HCT116 (cell line): ENCODE measurements around the gene GJB5. TPM values are rescaled to one million over a fixed set of nuclear protein-coding genes. Genes with fewer than 3 reads are reported as not detected.

ENCODE experiments used
- ATAC-seq: fragments of 200-7000 bp; cut with Tn5 transposase; 2 replicates; pipeline ENCODE4 v1.9.1; 2020; ENCODE audit warnings: mild to moderate bottlenecking, moderate library complexity
- BruUV-seq: library from RNA; stranded (reverse); fragments of 400-500 nt; replicated peaks from 2 replicates; lab custom pipeline; 2021; lab: Mats Ljungman, UMichigan
- CTCF ChIA-PET: fragments of 300-600 bp; sonication (Branson Sonifier 250); formaldehyde crosslinking; loops from one replicate; lab custom pipeline; 2021; ENCODE audit warnings: antibody characterized with exemption; lab: Charles Lee
- POLR2A ChIA-PET: fragments of 300-600, 350-600 bp; sonication (Branson Sonifier 250); formaldehyde crosslinking; loops from one replicate; lab custom pipeline; 2021; ENCODE audit warnings: antibody characterized with exemption; lab: Charles Lee
- RAD21 ChIA-PET, 2 experiments: fragments of 300-600 bp; sonication (Branson Sonifier 250); formaldehyde crosslinking; loops; one replicate each; lab custom pipeline; 2023; ENCODE audit warnings: low total read pairs in 2 of 2; ENCODE audit not compliant: uncharacterized antibody in 2 of 2, unreplicated experiment in 2 of 2, low non-redundant PET in 1 of 2; lab: Charles Lee
- DNase-seq: peaks from one replicate; pipeline ENCODE4 v3.0.0-alpha.2; 2010; ENCODE audit warnings: low read depth, low spot score
- H2AFZ ChIP-seq: fragments of 200-600 bp; shearing (Covaris generic), sonication (generic); 2 replicates; pipeline ENCODE4 v1.6.1; 2017; ENCODE audit warnings: low read depth, mixed run types, mixed read lengths, antibody characterized with exemption, low read length; ENCODE audit not compliant: poor library complexity, severe bottlenecking
- H3K27ac ChIP-seq: 2 replicates; pipeline ENCODE4 v1.5.1; 2012; ENCODE audit warnings: low read depth, low read length
- H3K27me3 ChIP-seq: fragments of 200-600 bp; sonication (generic); 2 replicates; pipeline ENCODE4 v1.6.1; 2016; ENCODE audit warnings: mixed run types, low read length, mixed read lengths; ENCODE audit not compliant: insufficient read depth
- H3K36me3 ChIP-seq, 2 experiments: fragments of 200-500 bp in 1 of 2; fragments of 200-600 bp in 1 of 2; sonication (Bioruptor generic) in 1 of 2; sonication (generic) in 1 of 2; 2 replicates each; pipeline versions ENCODE4 v1.5.1 to v1.6.1; 2014 to 2016; ENCODE audit warnings: low read length in 2 of 2, inconsistent platforms in 1 of 2, mixed read lengths in 1 of 2, mixed run types in 1 of 2; ENCODE audit not compliant: insufficient read depth in 2 of 2, control insufficient read depth in 1 of 2
- H3K4me1 ChIP-seq, 2 experiments: fragments of 200-600 bp in 1 of 2; sonication (generic) in 1 of 2; 2 replicates each; pipeline versions ENCODE4 v1.5.1 to v1.6.1; 2012 to 2017; ENCODE audit warnings: low read length in 2 of 2, inconsistent platforms in 1 of 2, mild to moderate bottlenecking in 1 of 2, mixed read lengths in 1 of 2, mixed run types in 1 of 2, moderate library complexity in 1 of 2; ENCODE audit not compliant: insufficient read depth in 2 of 2, control insufficient read depth in 1 of 2
- H3K4me2 ChIP-seq: fragments of 200-600 bp; sonication (generic); 2 replicates; pipeline ENCODE4 v1.6.1; 2017; ENCODE audit warnings: mixed run types, low read length, mixed read lengths
- H3K4me3 ChIP-seq, 2 experiments: fragments of 200-600 bp in 1 of 2; sonication (generic) in 1 of 2; replicated peaks in 1 of 2; 2 replicates each; pipeline ENCODE4 v1.5.1; 2011 to 2016; ENCODE audit warnings: low read length in 2 of 2, control low read depth in 1 of 2, low read depth in 1 of 2, mild to moderate bottlenecking in 1 of 2, mixed read lengths in 1 of 2, mixed run types in 1 of 2
- H3K79me2 ChIP-seq: fragments of 200-600 bp; sonication (generic); 2 replicates; pipeline ENCODE4 v1.6.1; 2017; ENCODE audit warnings: mild to moderate bottlenecking, mixed run types, low read length, moderate library complexity, mixed read lengths; ENCODE audit not compliant: insufficient read depth
- H3K9ac ChIP-seq: fragments of 200-600 bp; sonication (generic); 2 replicates; pipeline ENCODE4 v1.6.1; 2016; ENCODE audit warnings: low read length, mixed read lengths
- H3K9me2 ChIP-seq: fragments of 200-600 bp; sonication (generic), shearing (Covaris generic); 2 replicates; pipeline ENCODE4 v1.6.1; 2017; ENCODE audit warnings: mixed run types, mild to moderate bottlenecking, moderate library complexity; ENCODE audit not compliant: insufficient read depth
- H3K9me3 ChIP-seq, 2 experiments: fragments of 200-500 bp in 1 of 2; fragments of 200-600 bp in 1 of 2; sonication (Bioruptor generic) in 1 of 2; sonication (generic) in 1 of 2; 2 replicates each; pipeline ENCODE4 v1.6.1; 2014 to 2017; ENCODE audit warnings: low read length in 2 of 2, mixed read lengths in 2 of 2, inconsistent platforms in 1 of 2, low read depth in 1 of 2, mild to moderate bottlenecking in 1 of 2, mixed run types in 1 of 2, moderate library complexity in 1 of 2; ENCODE audit not compliant: control insufficient read depth in 1 of 2, insufficient read depth in 1 of 2
- H4K20me1 ChIP-seq: fragments of 200-600 bp; sonication (generic), shearing (Covaris generic); 2 replicates; pipeline ENCODE4 v1.6.1; 2017; ENCODE audit warnings: mixed run types, mild to moderate bottlenecking, moderate library complexity; ENCODE audit not compliant: insufficient read depth
- CTCF ChIP-seq, 3 experiments: fragments of 200-600 bp in 1 of 3; sonication (generic) in 1 of 3; IDR thresholded peaks in 2 of 3; conservative IDR thresholded peaks in 1 of 3; 2 replicates each; pipeline ENCODE4 v1.5.1; 2012 to 2017; ENCODE audit warnings: low read depth in 2 of 3, low read length in 2 of 3, antibody characterized with exemption in 1 of 3, borderline replicate concordance in 1 of 3, control low read depth in 1 of 3, mild to moderate bottlenecking in 1 of 3, mixed read lengths in 1 of 3, mixed run types in 1 of 3, moderate library complexity in 1 of 3; ENCODE audit not compliant: insufficient read depth in 1 of 3
- POLR2AphosphoS5 ChIP-seq: IDR thresholded peaks from 2 replicates; pipeline ENCODE4 v1.6.1; 2011; ENCODE audit warnings: mild to moderate bottlenecking, low read depth, low read length, moderate library complexity
- YY1 ChIP-seq: IDR thresholded peaks from 2 replicates; pipeline ENCODE4 v1.6.1; 2011; ENCODE audit warnings: low read length, low read depth, moderate library complexity, mild to moderate bottlenecking; ENCODE audit not compliant: insufficient replicate concordance; ENCODE audit errors: extremely low read depth
- intact Hi-C: fragments of 100-400 bp; cut with micrococcal nuclease; formaldehyde crosslinking; loops from 2 replicates; pipeline ENCODE4 v1.10.0; 2022
- total RNA-seq: library from RNA; stranded (reverse); gene quantifications from one replicate; pipeline ENCODE4 v1.2.1, GENCODE V29; 2021; ENCODE audit not compliant: unreplicated experiment

GJB5 gene
- total RNA-seq, 1 experiment from 2014 or later = 4.6 TPM

- no peaks in the 10 kb centered on the region for H4K20me1 ChIP-seq
- H3K36me3 ChIP-seq = peaks cover 4 to 24% of the 10 kb centered on the region in 2 experiments; a peak in 2 of 4 replicates
- peaks cover 36% of the 10 kb centered on the region for H3K79me2 ChIP-seq
- H2AFZ ChIP-seq = no peak overlapping the region
- H3K27me3 ChIP-seq = no peaks in the 10 kb centered on the region
- ChIA-PET CTCF (interaction anchor here (0.6 to 3.4 kb wide), 8 partner anchors 10 to 982 kb away, joined by 3 to 18 read pairs (median 3); partner anchors contain the start of gene SMIM12), RAD21 (interaction anchor here in 1 of 2 experiments (1.0 kb wide), 1 partner anchor 66 kb away, joined by 3 read pairs; no protein-coding TSS in a partner anchor), POLR2A (interaction anchor here (1.0 kb wide), 1 partner anchor 44 kb away, joined by 4 read pairs; no protein-coding TSS in a partner anchor)
- H3K4me2 ChIP-seq = no peak overlapping the region
- H3K9me3 ChIP-seq = no peaks in the 10 kb centered on the region
- peaks cover 20 to 39% of the 10 kb centered on the region in 2 experiments for H3K4me1 ChIP-seq
- H3K27ac ChIP-seq = no peak overlapping the region
- no peak overlapping the region for H3K4me3 ChIP-seq
- H3K9me2 ChIP-seq = no peaks in the 10 kb centered on the region
- no peak overlapping the region for H3K9ac ChIP-seq
- DNase-seq (no peak), ATAC-seq (peak; percentile 56)
- TF ChIP-seq POLR2AphosphoS5 (peak; percentile 75), CTCF (IDR thresholded peaks at IDR 0.05 in 2 of 3, conservative IDR thresholded peaks at IDR 0.05 in 1 of 3; ENCODE audit: borderline replicate concordance in 1 of 3, insufficient read depth in 1 of 3, low read depth in 2 of 3, low read length in 2 of 3) (peak in 2 of 3 experiments; percentile 81 to 87; a peak in 4 of 6 replicates), YY1 (no peak)
- no TSS peak for BruUV-seq
- intact Hi-C loops = loop anchor here (1.0 kb wide), 2 partner anchors 66 to 80 kb away; no protein-coding TSS in a partner anchor
Measured at GRCh38 chr1:34786521-34787325, 31.9 kb downstream of the GJB5 start.
